Keratinocyte (primary cell): ENCODE measurements around the gene VPREB1. TPM values are rescaled to one million over a fixed set of nuclear protein-coding genes. Genes with fewer than 3 reads are reported as not detected.
"Not testable (repeated sequence)": the region's sequence is repeated elsewhere in the genome, so short reads cannot be mapped to it uniquely, and the experiment has no call there.

Experiments
- DNase-seq: peaks from one replicate; pipeline ENCODE4 v3.0.0-alpha.2; 2011; ENCODE audit warnings: low read depth, missing footprints, low spot score
- FAIRE-seq: peaks from 2 replicates; lab custom pipeline; 2011; peaks lifted over from hg19 to GRCh38; lab: Jason Lieb, UNC
- H2AFZ ChIP-seq: 2 replicates; pipeline ENCODE4 v1.6.0; 2012; ENCODE audit warnings: low read length, control low read depth, inconsistent platforms; ENCODE audit not compliant: control insufficient read depth
- H3K27ac ChIP-seq: 2 replicates; pipeline ENCODE4 v1.5.1; 2011; ENCODE audit warnings: low read length; ENCODE audit not compliant: control insufficient read depth, insufficient read depth
- H3K27me3 ChIP-seq: 3 replicates; pipeline ENCODE4 v1.6.0; 2011; ENCODE audit warnings: low read length; ENCODE audit not compliant: control insufficient read depth, insufficient read depth; ENCODE audit errors: extremely low read depth
- H3K36me3 ChIP-seq, 2 experiments: 2 replicates in 1 of 2; 3 replicates in 1 of 2; pipeline ENCODE4 v1.5.1; 2011; ENCODE audit warnings: low read length in 2 of 2, mild to moderate bottlenecking in 1 of 2; ENCODE audit not compliant: control insufficient read depth in 2 of 2, insufficient read depth in 2 of 2; ENCODE audit errors: extremely low read depth in 1 of 2
- H3K4me1 ChIP-seq: 3 replicates; pipeline ENCODE4 v1.5.1; 2011; ENCODE audit warnings: low read length; ENCODE audit not compliant: control insufficient read depth, insufficient read depth; ENCODE audit errors: extremely low read depth
- H3K4me2 ChIP-seq: 3 replicates; pipeline ENCODE4 v1.6.0; 2011; ENCODE audit warnings: low read depth, low read length; ENCODE audit not compliant: control insufficient read depth, insufficient read depth; ENCODE audit errors: extremely low read depth
- H3K4me3 ChIP-seq, 3 experiments: fragments of 200-600 bp in 1 of 3; sonication (generic) in 1 of 3; 2 replicates in 2 of 3; 3 replicates in 1 of 3; pipeline ENCODE4 v1.5.1; 2011 to 2016; ENCODE audit warnings: low read length in 3 of 3, mild to moderate bottlenecking in 3 of 3, control low read depth in 2 of 3, inconsistent platforms in 1 of 3, low read depth in 1 of 3, mixed read lengths in 1 of 3, mixed run types in 1 of 3, moderate library complexity in 1 of 3; ENCODE audit not compliant: control insufficient read depth in 2 of 3, insufficient read depth in 2 of 3; ENCODE audit errors: extremely low read depth in 1 of 3
- H3K79me2 ChIP-seq: 2 replicates; pipeline ENCODE4 v1.6.0; 2012; ENCODE audit warnings: low read length; ENCODE audit not compliant: control insufficient read depth, insufficient read depth
- H3K9ac ChIP-seq: 3 replicates; pipeline ENCODE4 v1.6.0; 2011; ENCODE audit warnings: low read length; ENCODE audit not compliant: control insufficient read depth, insufficient read depth; ENCODE audit errors: extremely low read depth
- H3K9me1 ChIP-seq: 3 replicates; pipeline ENCODE4 v1.6.0; 2011; ENCODE audit warnings: low read length; ENCODE audit not compliant: control insufficient read depth, insufficient read depth; ENCODE audit errors: extremely low read depth
- H3K9me3 ChIP-seq: 2 replicates; pipeline ENCODE4 v1.5.1; 2012; ENCODE audit warnings: low read depth, low read length; ENCODE audit not compliant: control insufficient read depth
- H4K20me1 ChIP-seq: 3 replicates; pipeline ENCODE4 v1.6.0; 2011; ENCODE audit warnings: low read length; ENCODE audit not compliant: control insufficient read depth, insufficient read depth; ENCODE audit errors: extremely low read depth
- EZH2 ChIP-seq: IDR thresholded peaks from one replicate; pipeline ENCODE4 v1.6.1; 2012; ENCODE audit warnings: inconsistent platforms, mild to moderate bottlenecking, low read length, moderate library complexity
- dilution Hi-C: fragments of 300-500 bp; cut with MboI; formaldehyde crosslinking; loops from one replicate; pipeline ENCODE4 v1.7.0; 2020; ENCODE audit warnings: low sequenced_read_pairs; ENCODE audit not compliant: extremely low pct_ligation_motif_present
- polyA plus RNA-seq, 5 experiments: library from polyadenylated mRNA; depleted of rRNA in 3 of 5; stranded (reverse) in 3 of 5; stranded (forward) in 1 of 5; unstranded in 1 of 5; fragments of >200 nt; gene quantifications; 1 replicate in 1 of 5; 2 replicates in 3 of 5; 3 replicates in 1 of 5; pipeline versions ENCODE4 v1.2.1 to v1.2.3, GENCODE V29; 2011 to 2012; ENCODE audit warnings: missing spikeins in 2 of 5, low read depth in 1 of 5, low replicate concordance in 1 of 5
- TF ChIP-seq, protein P1 (sequence below), 3 experiments: IDR thresholded peaks in 1 of 3; conservative IDR thresholded peaks in 1 of 3; optimal IDR thresholded peaks in 1 of 3; 2 replicates in 2 of 3; 3 replicates in 1 of 3; pipeline versions ENCODE3 to v1.5.1; 2011; ENCODE audit warnings: low read length in 3 of 3, mild to moderate bottlenecking in 3 of 3, moderate library complexity in 2 of 3, control low read depth in 1 of 3, inconsistent platforms in 1 of 3; ENCODE audit not compliant: insufficient read depth in 2 of 3; ENCODE audit errors: extremely low read depth in 1 of 3

The VPREB1 gene
- polyA plus RNA-seq, 1 donor (not counting 4 experiments of a cell fraction or from before 2014, with no cell fraction given), result not detected

DNA sequence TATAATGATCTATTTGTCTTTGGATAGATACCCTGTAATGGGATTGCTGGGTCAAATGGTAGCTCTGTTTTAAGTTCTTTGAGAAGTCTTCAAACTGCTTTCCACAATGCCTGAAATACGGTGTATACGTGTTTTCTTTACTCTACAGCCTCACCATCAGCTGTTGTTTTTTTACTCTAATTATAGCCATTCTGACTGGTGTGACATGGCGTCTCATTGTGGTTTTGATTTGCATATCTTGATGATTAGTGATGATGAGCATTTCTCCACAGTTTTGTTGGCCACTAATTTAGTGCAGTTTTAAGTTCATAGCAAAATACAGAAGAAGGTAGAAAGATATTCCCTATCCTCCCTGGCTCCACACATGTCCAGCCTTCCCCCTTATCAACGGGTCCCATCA, 26.3 kb upstream of the VPREB1 start:
- Histone ChIP-seq H3K27me3 (no peaks in the 10 kb centered on the region), H3K4me3 (no peak overlapping the region), H3K4me1 (no peaks in the 10 kb centered on the region), H3K9me1 (no peaks in the 10 kb centered on the region), H3K4me2 (no peak overlapping the region), H4K20me1 (no peaks in the 10 kb centered on the region), H3K79me2 (no peaks in the 10 kb centered on the region), H3K9me3 (no peaks in the 10 kb centered on the region), H3K9ac (no peak overlapping the region), H3K27ac (no peak overlapping the region), H2AFZ (no peak overlapping the region), H3K36me3 (no peaks in the 10 kb centered on the region)
- TF ChIP-seq, protein P1, sequence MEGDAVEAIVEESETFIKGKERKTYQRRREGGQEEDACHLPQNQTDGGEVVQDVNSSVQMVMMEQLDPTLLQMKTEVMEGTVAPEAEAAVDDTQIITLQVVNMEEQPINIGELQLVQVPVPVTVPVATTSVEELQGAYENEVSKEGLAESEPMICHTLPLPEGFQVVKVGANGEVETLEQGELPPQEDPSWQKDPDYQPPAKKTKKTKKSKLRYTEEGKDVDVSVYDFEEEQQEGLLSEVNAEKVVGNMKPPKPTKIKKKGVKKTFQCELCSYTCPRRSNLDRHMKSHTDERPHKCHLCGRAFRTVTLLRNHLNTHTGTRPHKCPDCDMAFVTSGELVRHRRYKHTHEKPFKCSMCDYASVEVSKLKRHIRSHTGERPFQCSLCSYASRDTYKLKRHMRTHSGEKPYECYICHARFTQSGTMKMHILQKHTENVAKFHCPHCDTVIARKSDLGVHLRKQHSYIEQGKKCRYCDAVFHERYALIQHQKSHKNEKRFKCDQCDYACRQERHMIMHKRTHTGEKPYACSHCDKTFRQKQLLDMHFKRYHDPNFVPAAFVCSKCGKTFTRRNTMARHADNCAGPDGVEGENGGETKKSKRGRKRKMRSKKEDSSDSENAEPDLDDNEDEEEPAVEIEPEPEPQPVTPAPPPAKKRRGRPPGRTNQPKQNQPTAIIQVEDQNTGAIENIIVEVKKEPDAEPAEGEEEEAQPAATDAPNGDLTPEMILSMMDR (optimal IDR thresholded peaks at IDR 0.05 in 1 of 3, IDR thresholded peaks at IDR 0.05 in 1 of 3, conservative IDR thresholded peaks at IDR 0.05 in 1 of 3; ENCODE audit: extremely low read depth in 1 of 3, insufficient read depth in 2 of 3, low read length in 3 of 3), result no peak
- TF ChIP-seq EZH2, result no peak
- DNase-seq (no peak), FAIRE-seq (no peak)
- dilution Hi-C loops, result no loop called here

DNA sequence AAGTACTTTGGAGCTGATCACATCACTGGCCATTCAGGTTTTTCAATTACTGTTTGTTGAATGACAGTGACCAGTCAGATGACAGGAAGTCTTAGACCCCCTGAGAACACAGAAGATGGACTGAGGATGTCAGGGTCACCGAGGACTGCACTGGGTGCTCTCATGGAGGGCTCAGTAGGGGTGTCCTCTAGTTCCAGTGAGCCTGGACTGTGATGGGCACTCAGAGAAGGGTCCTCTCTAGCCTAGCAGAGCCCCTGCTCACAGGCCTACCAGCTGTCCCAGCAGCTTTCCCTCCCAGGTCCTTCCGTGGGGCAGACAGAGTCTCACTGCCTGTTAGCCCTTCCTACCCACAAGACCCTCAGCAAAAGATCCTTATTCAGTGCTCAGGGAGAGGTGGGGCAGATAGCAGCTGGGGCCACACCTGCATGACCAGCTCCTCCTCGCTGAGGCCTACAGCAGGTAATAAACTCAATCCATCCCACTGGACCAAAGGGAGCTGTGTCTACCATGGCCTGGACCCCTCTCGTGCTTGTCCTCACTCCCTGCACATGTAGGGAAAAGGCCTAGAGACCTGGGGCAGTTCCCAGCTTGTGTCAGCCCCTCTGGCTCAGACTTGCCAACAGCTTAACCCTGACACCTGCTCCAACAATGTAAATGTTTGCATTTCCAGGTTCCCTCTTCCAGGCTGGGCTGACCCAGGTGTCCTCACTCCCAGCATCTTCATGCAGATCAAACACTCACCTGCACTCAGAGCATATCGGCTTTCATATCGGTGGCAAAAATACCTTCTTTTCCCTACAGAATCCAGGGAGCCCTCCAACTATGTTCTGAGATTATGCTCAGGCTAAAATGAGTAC, 25.2 kb upstream of the VPREB1 start:
- Histone ChIP-seq H3K36me3 (no peaks in the 10 kb centered on the region), H3K27me3 (no peaks in the 10 kb centered on the region), H4K20me1 (no peaks in the 10 kb centered on the region), H3K9me3 (no peaks in the 10 kb centered on the region), H3K4me2 (no peak overlapping the region), H3K4me3 (no peak overlapping the region), H3K9ac (no peak overlapping the region), H2AFZ (no peak overlapping the region), H3K9me1 (no peaks in the 10 kb centered on the region), H3K4me1 (no peaks in the 10 kb centered on the region), H3K79me2 (no peaks in the 10 kb centered on the region), H3K27ac (no peak overlapping the region)
- no peak for TF ChIP-seq EZH2
- TF ChIP-seq, protein P1 (optimal IDR thresholded peaks at IDR 0.05 in 1 of 3, IDR thresholded peaks at IDR 0.05 in 1 of 3, conservative IDR thresholded peaks at IDR 0.05 in 1 of 3; ENCODE audit: extremely low read depth in 1 of 3, insufficient read depth in 2 of 3, low read length in 3 of 3), result no peak
- no peak for FAIRE-seq
- no peak for DNase-seq
- dilution Hi-C loops, result no loop called here

GRCh38 chr22:22221043-22221442, 23.5 kb upstream of the VPREB1 start:
- H2AFZ ChIP-seq, DNase-seq, H3K36me3 ChIP-seq, H3K27ac ChIP-seq, H3K9me1 ChIP-seq, dilution Hi-C loops, H3K4me2 ChIP-seq, H3K4me1 ChIP-seq, H3K4me3 ChIP-seq, H3K79me2 ChIP-seq, H3K27me3 ChIP-seq, H4K20me1 ChIP-seq, H3K9ac ChIP-seq, H3K9me3 ChIP-seq: not testable (repeated sequence)
- FAIRE-seq, result peak; percentile 84
